Right cardiac atrium (tissue), 5 donors: ENCODE data around the gene DGCR2. TPM values are rescaled to one million over a fixed set of nuclear protein-coding genes. Genes with fewer than 3 reads are reported as not detected.
"Not testable (repeated sequence)": the region's sequence is repeated elsewhere in the genome, so short reads cannot be mapped to it uniquely, and the experiment has no call there.

Experiments
- ATAC-seq, 2 donors: fragments of 200-7000 bp; cut with Tn5 transposase; one replicate each; pipeline versions ENCODE4 v1.8.0 to v1.9.1; 2020; ENCODE audit warnings: moderate library complexity in 2 of 2, mild to moderate bottlenecking in 1 of 2
- DNase-seq, 3 donors: peaks; one replicate each; pipeline ENCODE4 v3.0.0-alpha.2; 2020
- H3K27ac ChIP-seq: one replicate; pipeline ENCODE4 v1.5.1; 2013; ENCODE audit warnings: mild to moderate bottlenecking, low read length, control low read depth, moderate library complexity
- H3K27me3 ChIP-seq: one replicate; pipeline ENCODE4 v1.6.1; 2013; ENCODE audit not compliant: control insufficient read depth, insufficient read depth
- H3K4me1 ChIP-seq: one replicate; pipeline ENCODE4 v1.6.1; 2013; ENCODE audit warnings: low read length; ENCODE audit not compliant: control insufficient read depth, insufficient read depth
- H3K4me3 ChIP-seq: one replicate; pipeline ENCODE4 v1.5.1; 2013; ENCODE audit warnings: low read length, control low read depth
- H3K9me3 ChIP-seq: one replicate; pipeline ENCODE4 v1.6.1; 2013; ENCODE audit warnings: low read length; ENCODE audit not compliant: control insufficient read depth
- WGBS: extraction: QIAGEN DNeasy Blood & Tissue Kit; methylation state at CpG from one replicate; pipeline ENCODE4 v1.1.7; 2013; 5-methylcytosine and 5-hydroxymethylcytosine counted together
- intact Hi-C, 4 donors: fragments of 100-400 bp; cut with DNase I; formaldehyde crosslinking; loops; one replicate each; pipeline versions ENCODE4 v1.11.0 to v1.14.0; 2022 to 2023
- polyA plus RNA-seq: library from polyadenylated mRNA; stranded (reverse); fragments of 200-250 nt; gene quantifications from one replicate; pipeline ENCODE4 v1.2.3, GENCODE V29; 2013
- total RNA-seq, 4 donors: library from RNA; stranded (reverse); fragmentation: NEBNext Ultra II Directional; extraction: Animal tissue kit (Norgen Biotek cat#: 25700); gene quantifications; one replicate each; pipeline ENCODE4 v1.2.1, GENCODE V29; 2021
- donor health status: healthy with polysubstance abuse.
- donor health status: DM: no; HTN: yes; CAD: no.
- donor health status: DM: no; HTN: no; CAD: no.
- donor health status: DM: no; HTN: yes; CAD: no; lungs with severe emphysema.
- donor health status: DM: yes; HTN: yes; CAD: no.

DGCR2 gene
- total and polyA plus RNA-seq, 5 donors: 28.9 to 38.8 (median 34.9) TPM

DNA sequence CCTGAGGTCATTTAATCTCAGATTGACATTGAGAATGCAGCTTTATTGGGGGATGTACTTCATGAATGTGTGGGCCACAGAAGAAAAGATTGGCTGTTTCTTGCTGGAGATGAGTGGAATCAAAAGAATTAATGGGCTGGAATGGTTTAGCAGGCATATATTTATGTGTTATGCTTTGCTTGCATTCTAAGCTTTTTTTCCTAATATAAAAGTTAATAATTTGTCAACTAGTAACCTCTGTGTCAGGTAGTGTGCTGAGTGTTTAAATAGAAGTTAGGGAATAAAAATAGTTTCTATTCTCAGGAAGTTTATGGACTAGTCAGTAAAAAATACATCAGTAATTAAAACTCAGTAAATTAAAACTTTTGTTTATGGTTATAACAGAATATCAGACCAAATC lies 118.7 kb downstream of the DGCR2 start:
- no peak for DNase-seq
- H3K27me3 ChIP-seq: no peaks in the 10 kb centered on the region
- H3K9me3 ChIP-seq: no peaks in the 10 kb centered on the region
- H3K4me3 ChIP-seq: no peak overlapping the region
- no peak overlapping the region for H3K27ac ChIP-seq
- ATAC-seq: no peak
- intact Hi-C loops: no loop called here
- H3K4me1 ChIP-seq: no peaks in the 10 kb centered on the region

DNA sequence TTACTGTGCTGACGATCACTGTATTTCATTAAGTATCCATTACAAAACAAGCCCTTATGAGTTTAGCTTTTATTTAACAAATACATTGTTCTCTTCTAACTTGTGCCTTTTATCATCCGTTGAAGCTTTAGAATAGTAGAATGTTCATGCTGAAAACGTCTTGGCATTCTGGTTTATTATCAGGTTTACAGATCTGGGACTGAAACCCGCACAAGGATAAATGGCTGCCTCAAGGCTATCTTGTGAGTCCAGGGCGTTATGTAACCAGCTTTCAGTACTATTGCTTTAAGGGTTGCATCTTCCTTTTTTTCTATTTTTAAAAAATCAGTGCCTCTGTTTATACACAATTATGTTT lies 119.6 kb downstream of the DGCR2 start:
- ATAC-seq (no peak), DNase-seq (no peak)
- WGBS: 57% methylated on average over 5 of the region's 5 CpGs
- Histone ChIP-seq H3K4me1 (no peaks in the 10 kb centered on the region), H3K27ac (no peak overlapping the region), H3K27me3 (no peaks in the 10 kb centered on the region), H3K9me3 (no peaks in the 10 kb centered on the region), H3K4me3 (no peak overlapping the region)
- intact Hi-C loops: no loop called here

DNA sequence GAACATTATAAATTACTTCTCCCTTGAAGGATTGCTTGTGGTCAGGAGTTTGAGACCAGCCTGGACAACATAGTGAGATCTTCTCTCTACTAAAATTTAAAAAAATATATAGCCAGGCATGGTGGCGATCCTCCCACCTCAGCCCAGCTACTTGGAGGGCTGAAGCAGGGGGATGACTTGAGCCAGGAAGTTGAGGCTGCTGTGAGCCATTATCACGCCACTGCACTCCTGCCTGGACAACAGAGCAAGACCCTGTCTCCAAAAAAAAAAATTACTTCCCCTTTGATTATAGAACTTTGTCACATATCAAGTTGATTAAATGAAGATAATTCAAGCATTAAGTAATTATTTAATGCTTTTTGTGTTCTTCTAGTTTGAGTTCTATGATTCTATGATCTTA lies 121.0 kb downstream of the DGCR2 start:
- ATAC-seq (no peak), DNase-seq (no peak)
- WGBS: 77% methylated on average over 2 of the region's 2 CpGs
- no peaks in the 10 kb centered on the region for H3K4me1 ChIP-seq
- H3K9me3 ChIP-seq: no peaks in the 10 kb centered on the region
- no peaks in the 10 kb centered on the region for H3K27me3 ChIP-seq
- no peak overlapping the region for H3K4me3 ChIP-seq
- H3K27ac ChIP-seq: no peak overlapping the region
- intact Hi-C loops: no loop called here

DNA sequence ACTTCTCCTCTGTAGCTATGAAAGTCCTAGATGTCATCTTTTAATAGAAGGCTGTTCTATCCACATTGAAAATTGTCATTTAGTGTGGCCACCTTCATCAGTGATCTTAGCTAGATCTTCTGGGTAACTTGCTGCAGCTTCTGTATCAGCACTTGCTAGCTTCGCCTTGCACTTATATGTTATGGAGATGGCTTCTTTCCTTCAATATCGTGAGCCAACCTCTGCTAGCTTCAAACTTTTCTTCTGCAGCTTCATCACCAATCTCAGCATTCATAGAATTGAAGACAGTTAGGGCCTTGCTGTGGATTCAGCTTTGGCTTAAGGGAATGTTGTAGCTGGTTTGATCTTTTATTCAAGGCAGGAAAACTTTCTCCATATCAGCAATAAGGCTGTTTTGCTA lies 122.1 kb downstream of the DGCR2 start:
- ATAC-seq, intact Hi-C loops, H3K4me3 ChIP-seq, DNase-seq, H3K27ac ChIP-seq, H3K9me3 ChIP-seq, H3K4me1 ChIP-seq, H3K27me3 ChIP-seq: not testable (repeated sequence)
- WGBS: 81% methylated on average over 2 of the region's 2 CpGs

DNA sequence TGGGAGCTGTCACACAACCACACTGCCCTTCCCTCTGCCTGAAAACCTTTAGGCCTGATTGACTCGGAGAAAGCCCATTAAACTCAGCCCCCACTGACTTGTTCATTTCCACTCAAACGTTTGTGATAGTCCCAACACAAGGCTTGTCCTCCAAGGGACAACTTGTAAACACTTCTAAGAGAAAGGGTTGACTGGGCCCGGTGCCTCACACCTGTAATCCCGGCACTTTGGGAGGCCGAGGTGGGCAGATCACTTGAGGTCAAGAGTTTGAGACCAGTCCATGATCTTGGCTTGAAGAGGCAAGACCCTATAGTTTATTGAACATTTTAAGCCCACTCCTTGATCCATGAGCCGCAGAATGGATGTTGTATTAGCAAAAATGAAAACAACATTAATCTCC lies 122.8 kb downstream of the DGCR2 start:
- Histone ChIP-seq H3K4me3 (no peak overlapping the region), H3K27me3 (no peaks in the 10 kb centered on the region), H3K4me1 (no peaks in the 10 kb centered on the region), H3K27ac (no peak overlapping the region), H3K9me3 (no peaks in the 10 kb centered on the region)
- intact Hi-C loops: no loop called here
- DNase-seq (no peak), ATAC-seq (no peak)
- whole genome bisulfite sequencing: 76% methylated on average over 6 of the region's 6 CpGs

DNA sequence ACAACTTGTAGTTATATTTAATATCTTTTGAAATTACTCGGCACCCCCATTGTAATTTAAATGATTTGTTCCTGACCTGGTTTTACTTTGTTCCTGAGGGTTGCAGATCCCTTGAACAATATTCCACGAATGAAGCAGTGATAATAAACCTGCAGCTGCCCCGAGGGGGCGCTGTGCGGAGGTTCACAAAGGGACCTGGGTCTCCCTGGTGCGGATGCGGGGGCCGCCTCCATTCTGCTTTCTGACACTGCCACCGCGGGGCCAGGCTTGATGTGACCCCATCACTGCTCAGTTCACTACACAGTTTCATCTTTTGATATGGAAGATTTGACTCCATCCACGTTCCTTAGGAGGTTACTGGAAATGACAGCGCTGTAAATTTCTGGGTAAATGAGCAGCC lies 123.2 kb downstream of the DGCR2 start:
- intact Hi-C loops: no loop called here
- WGBS: 17% methylated on average over 12 of the region's 12 CpGs
- H3K9me3 ChIP-seq: no peaks in the 10 kb centered on the region
- no peak overlapping the region for H3K4me3 ChIP-seq
- no peak for DNase-seq
- no peak for ATAC-seq
- no peaks in the 10 kb centered on the region for H3K27me3 ChIP-seq
- no peak overlapping the region for H3K27ac ChIP-seq
- no peaks in the 10 kb centered on the region for H3K4me1 ChIP-seq

DNA sequence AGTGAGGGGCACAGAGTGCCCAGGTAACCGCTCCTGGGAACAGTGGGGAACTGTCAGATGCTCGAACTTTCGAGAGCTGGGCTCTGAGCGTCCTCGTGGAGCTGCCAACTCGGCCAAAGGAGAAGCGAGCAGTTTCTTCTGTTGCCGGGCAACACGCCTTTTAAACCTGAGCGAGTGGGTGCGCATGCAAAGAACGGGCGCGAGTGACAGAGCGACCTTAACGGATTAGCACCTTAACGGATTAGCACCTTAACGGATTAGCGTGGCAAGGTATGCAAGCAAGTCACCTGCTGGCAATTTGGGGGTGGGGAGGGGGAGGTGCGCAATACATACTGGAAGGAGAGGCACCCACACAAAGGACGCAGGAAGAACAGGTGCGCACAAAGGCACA lies 124.3 kb downstream of the DGCR2 start:
- Histone ChIP-seq H3K9me3 (no peaks in the 10 kb centered on the region), H3K4me3 (no peak overlapping the region), H3K27ac (no peak overlapping the region), H3K4me1 (no peaks in the 10 kb centered on the region), H3K27me3 (no peaks in the 10 kb centered on the region)
- intact Hi-C loops: no loop called here
- no peak for DNase-seq
- ATAC-seq: no peak
- WGBS: 24% methylated on average over 22 of the region's 22 CpGs

DNA sequence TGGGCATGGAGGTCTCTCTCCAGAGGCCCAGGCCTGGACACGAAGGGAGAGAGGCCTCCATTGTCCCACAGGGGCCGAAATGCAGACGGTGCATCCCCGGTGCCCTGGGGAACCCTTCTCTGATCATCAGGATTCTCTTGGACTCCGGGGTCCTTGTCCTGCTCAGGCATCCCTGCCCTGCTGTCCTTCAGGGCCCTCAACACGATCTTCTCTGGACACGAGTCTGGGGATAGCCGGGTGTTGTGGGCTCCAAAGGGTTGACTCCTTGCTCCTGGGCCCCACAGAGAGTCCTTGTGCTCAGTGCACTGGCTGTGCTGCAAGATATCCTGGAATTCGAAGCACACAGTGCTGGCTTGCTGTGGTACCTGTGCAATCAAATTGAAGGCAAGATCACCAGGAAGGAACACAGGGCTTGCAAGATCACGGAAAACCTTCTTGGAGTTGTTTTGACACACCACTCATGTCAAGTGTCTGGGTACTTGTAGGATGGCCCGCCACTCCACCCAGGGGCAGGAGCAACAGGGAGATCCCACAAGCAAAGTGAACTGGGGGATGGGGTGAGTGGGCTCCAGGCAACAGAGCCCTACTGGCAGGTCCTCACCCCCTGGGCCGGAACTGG lies 124.8 kb downstream of the DGCR2 start:
- 80% methylated on average over 12 of the region's 12 CpGs for WGBS
- no peak for ATAC-seq
- Histone ChIP-seq H3K27me3 (no peaks in the 10 kb centered on the region), H3K4me3 (no peak overlapping the region), H3K4me1 (no peaks in the 10 kb centered on the region), H3K9me3 (no peaks in the 10 kb centered on the region), H3K27ac (no peak overlapping the region)
- no peak for DNase-seq
- intact Hi-C loops: no loop called here

DNA sequence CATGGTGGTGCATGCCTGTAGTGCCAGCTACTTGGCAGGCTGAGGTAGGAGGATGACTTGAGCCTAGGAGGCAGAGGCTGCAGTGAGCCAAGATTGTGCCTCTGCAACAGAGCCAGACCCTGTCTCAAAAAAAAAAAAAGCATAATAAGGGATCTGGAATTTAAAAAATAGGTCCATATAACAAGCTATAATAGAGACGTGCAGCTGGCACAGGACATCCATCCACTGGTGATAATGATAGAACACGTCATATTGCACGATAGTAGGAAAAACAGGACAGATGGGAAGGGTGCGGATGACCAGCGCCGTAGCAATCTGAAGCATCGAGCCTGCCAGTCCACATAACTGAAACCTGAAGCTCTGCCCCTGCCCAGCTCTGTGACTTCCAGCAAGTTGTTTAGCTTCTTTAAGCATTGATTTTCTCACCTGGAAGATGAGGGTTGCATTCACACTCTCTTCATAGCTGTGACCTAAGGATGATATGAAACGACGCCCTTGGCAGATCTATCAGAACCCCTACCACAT lies 125.8 kb downstream of the DGCR2 start:
- no peak overlapping the region for H3K4me3 ChIP-seq
- no peaks in the 10 kb centered on the region for H3K9me3 ChIP-seq
- no peaks in the 10 kb centered on the region for H3K27me3 ChIP-seq
- ATAC-seq (no peak), DNase-seq (no peak)
- no peak overlapping the region for H3K27ac ChIP-seq
- intact Hi-C loops: no loop called here
- 87% methylated on average over 9 of the region's 9 CpGs for whole genome bisulfite sequencing
- no peaks in the 10 kb centered on the region for H3K4me1 ChIP-seq

DNA sequence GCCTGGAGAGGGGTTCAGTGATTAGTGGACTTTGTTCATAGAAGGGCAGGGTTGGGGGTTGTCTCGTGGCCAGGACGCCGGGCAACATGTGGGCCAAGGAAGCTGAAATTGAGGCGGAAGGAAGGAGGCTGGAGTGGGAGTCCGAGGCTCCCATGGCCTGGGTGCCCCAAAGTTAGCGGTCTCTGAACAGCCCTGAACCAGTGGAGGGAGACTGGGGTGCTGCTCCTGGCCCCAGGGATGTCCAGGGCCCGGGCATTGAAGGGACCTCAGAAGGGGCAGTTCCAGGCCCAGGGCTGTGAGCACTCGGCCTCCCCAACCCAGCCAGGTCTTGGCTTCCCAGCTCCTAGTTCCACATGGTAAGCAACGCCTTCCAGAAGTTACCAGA lies 126.9 kb downstream of the DGCR2 start:
- H3K27ac ChIP-seq: no peak overlapping the region
- no peaks in the 10 kb centered on the region for H3K4me1 ChIP-seq
- intact Hi-C loops: no loop called here
- no peaks in the 10 kb centered on the region for H3K27me3 ChIP-seq
- 87% methylated on average over 9 of the region's 9 CpGs for WGBS
- DNase-seq (no peak), ATAC-seq (peak in 1 of 2 donors; percentile 15)
- H3K4me3 ChIP-seq: no peak overlapping the region
- no peaks in the 10 kb centered on the region for H3K9me3 ChIP-seq

DNA sequence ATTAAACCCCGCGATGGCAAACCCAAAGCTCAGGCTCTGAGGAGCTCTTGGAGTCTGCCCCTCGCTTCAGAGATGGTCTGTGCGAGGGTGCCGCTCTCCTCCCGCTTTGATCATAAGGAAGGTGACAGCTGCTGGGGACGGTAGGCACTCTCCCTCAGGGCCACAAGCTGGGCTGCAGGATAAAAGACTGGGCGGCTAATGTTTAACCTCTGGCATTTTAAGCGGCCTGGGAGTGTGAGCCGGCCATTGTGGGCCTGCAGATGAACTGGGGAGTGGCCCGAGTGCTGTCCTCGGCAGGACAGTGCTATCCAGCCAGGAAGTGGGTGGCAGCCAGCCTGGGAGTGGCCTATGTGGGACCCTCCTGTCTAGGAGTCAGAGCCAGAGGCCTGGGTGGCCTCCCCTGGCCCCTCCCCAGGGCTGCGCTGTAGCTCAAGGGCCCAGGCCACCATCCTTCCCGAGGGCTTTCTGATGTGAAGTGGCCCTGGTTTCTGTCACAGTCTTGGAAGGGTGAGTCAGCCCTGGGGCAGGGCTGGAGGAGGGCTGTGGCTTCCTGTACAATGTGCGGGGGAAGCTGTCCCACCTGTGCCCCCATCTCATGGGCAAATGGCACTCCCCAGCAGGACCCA lies 127.4 kb downstream of the DGCR2 start:
- ATAC-seq (peak in 1 of 2 donors; percentile 31), DNase-seq (no peak)
- no peaks in the 10 kb centered on the region for H3K4me1 ChIP-seq
- intact Hi-C loops: no loop called here
- WGBS: 42% methylated on average over 15 of the region's 15 CpGs
- H3K27ac ChIP-seq: no peak overlapping the region
- no peak overlapping the region for H3K4me3 ChIP-seq
- no peaks in the 10 kb centered on the region for H3K9me3 ChIP-seq
- no peaks in the 10 kb centered on the region for H3K27me3 ChIP-seq

DNA sequence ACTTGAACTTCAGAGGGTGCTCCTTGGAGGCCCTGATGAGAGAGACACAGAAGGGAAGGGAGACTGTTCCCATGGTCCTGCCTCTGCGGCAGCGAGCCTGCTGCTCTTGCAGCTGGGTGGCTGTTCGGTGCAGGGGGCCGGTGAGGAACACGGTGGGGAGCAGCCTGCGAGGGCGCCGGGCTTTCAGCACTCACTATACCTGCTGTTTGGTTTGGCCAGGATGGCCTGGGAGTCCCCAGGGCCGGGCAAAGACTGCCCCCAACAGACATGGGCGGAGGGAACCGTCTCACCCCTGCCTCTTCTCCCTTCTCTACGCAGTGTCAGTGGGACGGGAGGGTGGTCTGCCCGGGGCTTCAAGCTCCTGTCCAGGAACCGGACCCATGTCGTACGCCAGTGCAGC lies 128.2 kb downstream of the DGCR2 start:
- no peaks in the 10 kb centered on the region for H3K9me3 ChIP-seq
- no peak overlapping the region for H3K27ac ChIP-seq
- ATAC-seq (peak in 1 of 2 donors; percentile 15), DNase-seq (no peak)
- intact Hi-C loops: no loop called here
- 84% methylated on average over 17 of the region's 17 CpGs for WGBS
- no peak overlapping the region for H3K4me3 ChIP-seq
- no peaks in the 10 kb centered on the region for H3K27me3 ChIP-seq
- no peaks in the 10 kb centered on the region for H3K4me1 ChIP-seq
